Measurements from ENCODE around the gene CTNNBL1. TPM values are rescaled to one million over a fixed set of nuclear protein-coding genes. Genes with fewer than 3 reads are reported as not detected.

CTNNBL1 gene
- total and polyA plus RNA-seq, 8 donors, result 36.0 to 63.6 (median 50.1) TPM

DNA sequence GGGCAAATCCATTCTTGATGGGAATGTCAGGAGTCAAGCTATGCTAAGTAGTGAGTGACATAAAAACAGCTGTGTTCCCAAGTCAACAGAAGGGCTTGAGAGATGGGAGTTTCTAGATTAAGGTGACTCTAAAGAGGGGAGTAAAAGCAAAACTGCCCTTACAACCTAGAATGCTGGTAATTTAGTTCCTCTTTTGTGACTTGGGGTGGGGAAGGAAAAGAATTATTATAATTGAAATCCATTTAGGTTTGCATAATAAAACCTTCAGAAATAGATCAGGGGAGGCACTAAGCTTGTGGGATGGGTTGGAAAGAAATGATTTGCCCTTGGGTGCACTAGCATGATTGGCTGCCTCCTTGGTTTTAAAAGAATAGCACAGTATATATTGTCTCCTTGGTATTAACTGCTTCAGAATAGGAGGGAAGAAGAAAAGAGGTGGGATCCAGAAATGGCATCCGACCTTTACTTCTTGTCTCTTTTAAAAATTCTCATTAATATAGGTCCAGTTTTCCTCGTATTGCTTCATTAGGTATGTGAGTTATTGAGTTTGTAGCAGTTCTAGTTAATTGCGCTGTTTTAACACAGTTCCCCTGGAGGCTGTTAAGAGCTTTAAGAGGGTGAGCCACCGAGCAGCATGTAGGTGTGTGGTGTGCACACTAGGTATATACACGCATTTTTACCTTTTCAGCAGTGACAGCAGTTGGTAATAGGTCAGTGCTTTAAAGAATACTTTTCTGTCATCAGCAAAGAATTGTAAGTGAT is 113.8 kb downstream of the CTNNBL1 start:
- DNase-seq, result no peak
- intact Hi-C loops (cut with DNase I), result no loop called here
- H3K4me1 ChIP-seq, result peaks cover 0 to 15% of the 10 kb centered on the region in 2 donors
- H3K36me3 ChIP-seq, result peaks cover 0 to 51% of the 10 kb centered on the region in 2 donors
- no peak overlapping the region for H3K27ac ChIP-seq
- H3K27me3 ChIP-seq, result no peaks in the 10 kb centered on the region
- ATAC-seq, result no peak
- no peak overlapping the region for H3K4me3 ChIP-seq
- TF ChIP-seq, protein P1, sequence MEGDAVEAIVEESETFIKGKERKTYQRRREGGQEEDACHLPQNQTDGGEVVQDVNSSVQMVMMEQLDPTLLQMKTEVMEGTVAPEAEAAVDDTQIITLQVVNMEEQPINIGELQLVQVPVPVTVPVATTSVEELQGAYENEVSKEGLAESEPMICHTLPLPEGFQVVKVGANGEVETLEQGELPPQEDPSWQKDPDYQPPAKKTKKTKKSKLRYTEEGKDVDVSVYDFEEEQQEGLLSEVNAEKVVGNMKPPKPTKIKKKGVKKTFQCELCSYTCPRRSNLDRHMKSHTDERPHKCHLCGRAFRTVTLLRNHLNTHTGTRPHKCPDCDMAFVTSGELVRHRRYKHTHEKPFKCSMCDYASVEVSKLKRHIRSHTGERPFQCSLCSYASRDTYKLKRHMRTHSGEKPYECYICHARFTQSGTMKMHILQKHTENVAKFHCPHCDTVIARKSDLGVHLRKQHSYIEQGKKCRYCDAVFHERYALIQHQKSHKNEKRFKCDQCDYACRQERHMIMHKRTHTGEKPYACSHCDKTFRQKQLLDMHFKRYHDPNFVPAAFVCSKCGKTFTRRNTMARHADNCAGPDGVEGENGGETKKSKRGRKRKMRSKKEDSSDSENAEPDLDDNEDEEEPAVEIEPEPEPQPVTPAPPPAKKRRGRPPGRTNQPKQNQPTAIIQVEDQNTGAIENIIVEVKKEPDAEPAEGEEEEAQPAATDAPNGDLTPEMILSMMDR (IDR thresholded peaks at IDR 0.05), result no peak
- H3K9me3 ChIP-seq, result no peaks in the 10 kb centered on the region

DNA sequence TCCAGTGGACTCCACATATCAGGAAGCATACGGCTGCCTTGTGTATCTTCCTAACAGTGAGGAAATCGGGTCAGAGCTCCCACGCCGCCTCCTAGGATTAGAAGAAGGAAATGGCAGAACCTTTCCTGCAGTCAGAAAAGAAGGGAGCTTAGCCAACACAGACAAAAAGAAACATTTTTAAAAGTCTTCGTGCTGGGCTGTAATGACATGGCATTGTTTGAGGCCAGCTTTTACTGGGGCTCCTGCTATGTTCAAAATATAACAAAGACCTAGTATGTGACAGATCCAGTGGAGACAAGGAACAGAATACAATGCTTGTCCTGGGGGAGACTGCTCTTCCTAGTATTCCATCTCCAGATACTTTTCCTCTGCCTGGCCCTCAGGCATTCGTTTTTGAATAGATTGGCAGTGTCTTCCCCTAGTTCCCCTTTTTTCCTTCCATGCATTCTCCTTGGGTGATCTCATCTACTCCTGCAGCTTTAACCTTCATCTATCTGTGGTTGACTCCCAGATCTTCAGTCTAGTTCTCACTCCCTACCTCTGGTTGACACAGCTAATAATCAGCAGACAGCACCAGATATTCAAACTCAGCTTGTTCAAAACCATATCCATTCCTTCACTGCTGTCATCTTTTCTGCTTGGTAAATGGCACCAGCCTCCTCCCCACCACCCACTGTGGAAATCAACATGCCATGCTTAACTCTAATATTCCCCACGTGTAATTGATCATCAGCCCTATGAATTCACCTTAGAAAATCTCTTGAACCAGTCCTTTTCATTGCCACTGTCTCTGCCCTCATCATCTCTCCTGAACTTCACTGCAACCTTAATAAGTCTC is 114.6 kb downstream of the CTNNBL1 start:
- H3K4me3 ChIP-seq, result no peak overlapping the region
- intact Hi-C loops (cut with DNase I), result no loop called here
- H3K27ac ChIP-seq, result no peak overlapping the region
- no peak for DNase-seq
- TF ChIP-seq, protein P1 (IDR thresholded peaks at IDR 0.05), result no peak
- peaks cover 0 to 44% of the 10 kb centered on the region in 2 donors for H3K36me3 ChIP-seq
- H3K9me3 ChIP-seq, result no peaks in the 10 kb centered on the region
- no peak for ATAC-seq
- peaks cover 0 to 15% of the 10 kb centered on the region in 2 donors for H3K4me1 ChIP-seq
- H3K27me3 ChIP-seq, result no peaks in the 10 kb centered on the region

DNA sequence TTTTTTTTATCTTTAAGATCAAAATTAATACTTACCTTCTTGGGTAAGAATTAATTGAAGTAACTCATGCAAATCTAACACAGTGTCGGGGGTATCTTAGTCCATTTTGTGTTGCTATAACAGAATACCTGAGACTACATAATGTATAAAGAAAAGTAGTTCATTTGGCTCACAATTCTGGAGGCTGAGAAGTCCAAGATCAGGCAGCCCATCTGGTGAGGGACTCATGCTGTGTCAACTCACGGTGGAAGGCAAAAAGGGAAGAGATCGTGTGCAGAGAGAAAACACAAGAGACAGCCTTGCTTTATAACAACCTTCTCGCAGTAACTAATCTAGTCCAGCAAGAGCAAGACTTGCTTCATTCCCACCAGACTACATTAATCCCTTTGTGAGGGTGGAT is 116.2 kb downstream of the CTNNBL1 start:
- ATAC-seq (no peak), DNase-seq (no peak)

DNA sequence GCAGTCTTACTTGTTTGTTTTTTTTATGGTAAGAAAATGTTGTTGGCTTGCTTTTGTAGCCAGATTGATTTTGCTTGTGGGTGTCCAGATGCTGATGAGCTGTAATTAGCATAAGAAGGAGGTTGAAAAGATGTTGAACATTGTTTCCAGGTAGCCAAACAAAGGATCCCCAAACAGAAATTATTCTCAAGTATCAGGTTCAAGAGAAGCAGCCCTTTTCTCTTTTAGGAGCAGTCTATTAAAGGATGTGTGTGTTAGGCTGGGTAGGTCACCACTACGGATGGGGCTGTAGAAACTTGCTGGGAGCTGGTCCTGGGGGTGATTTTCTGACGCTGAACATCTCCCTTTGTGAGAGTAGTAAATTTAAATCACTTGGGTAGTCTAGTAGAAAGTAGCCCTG is 122.2 kb downstream of the CTNNBL1 start:
- DNase-seq (no peak), ATAC-seq (no peak)
- Histone ChIP-seq H3K4me3 (no peak overlapping the region), H3K4me1 (no peaks in the 10 kb centered on the region), H3K27me3 (no peaks in the 10 kb centered on the region), H3K9me3 (no peaks in the 10 kb centered on the region), H3K36me3 (peaks cover 0 to 7% of the 10 kb centered on the region in 2 donors), H3K27ac (no peak overlapping the region)
- TF ChIP-seq, protein P1 (IDR thresholded peaks at IDR 0.05), result no peak
- intact Hi-C loops (cut with DNase I), result no loop called here

More for the DNA sequence above, 116.2 kb downstream of the CTNNBL1 start:
- peaks cover 0 to 2% of the 10 kb centered on the region in 2 donors for H3K4me1 ChIP-seq
- no peak overlapping the region for H3K27ac ChIP-seq
- H3K27me3 ChIP-seq, result no peaks in the 10 kb centered on the region
- no peak overlapping the region for H3K4me3 ChIP-seq
- TF ChIP-seq, protein P1 (IDR thresholded peaks at IDR 0.05), result no peak
- H3K9me3 ChIP-seq, result no peaks in the 10 kb centered on the region
- intact Hi-C loops (cut with DNase I), result no loop called here
- peaks cover 0 to 28% of the 10 kb centered on the region in 2 donors for H3K36me3 ChIP-seq

DNA sequence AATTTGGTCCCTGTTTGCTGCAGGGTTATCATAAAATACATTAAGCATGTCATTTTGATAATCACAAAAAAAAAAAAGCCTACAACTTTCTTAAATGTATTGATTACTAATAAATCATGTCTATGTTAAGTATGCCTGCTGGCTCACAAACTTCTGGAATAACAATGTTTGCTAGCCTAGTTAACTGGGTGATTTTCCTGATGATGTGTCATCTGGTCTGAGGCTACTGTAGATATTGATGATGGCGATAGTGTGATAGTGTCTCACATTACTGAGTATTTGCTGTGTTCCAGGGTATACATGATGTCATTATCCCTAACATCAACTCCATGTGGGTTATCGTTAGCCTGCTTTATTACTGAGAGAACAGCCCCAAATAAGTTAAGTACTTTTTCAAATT is 122.9 kb downstream of the CTNNBL1 start:
- ATAC-seq, result no peak
- no peaks in the 10 kb centered on the region for H3K27me3 ChIP-seq
- TF ChIP-seq, protein P1 (IDR thresholded peaks at IDR 0.05), result no peak
- no peak overlapping the region for H3K4me3 ChIP-seq
- intact Hi-C loops (cut with DNase I), result no loop called here
- no peak for DNase-seq
- no peaks in the 10 kb centered on the region for H3K4me1 ChIP-seq
- H3K27ac ChIP-seq, result no peak overlapping the region
- H3K36me3 ChIP-seq, result peaks cover 0 to 7% of the 10 kb centered on the region in 2 donors
- no peaks in the 10 kb centered on the region for H3K9me3 ChIP-seq

All from left lung (tissue), 10 donors.